NT2/D1 (cell line): ENCODE data around the gene KRTAP5-6.

Experiments
- DNase-seq: peaks from one replicate; pipeline ENCODE4 v3.0.0-alpha.2; 2011; ENCODE audit warnings: low read depth, low spot score
- H3K27me3 ChIP-seq: 2 replicates; pipeline ENCODE4 v1.6.0; 2011; ENCODE audit warnings: mild to moderate bottlenecking; ENCODE audit not compliant: insufficient read length, insufficient read depth
- H3K36me3 ChIP-seq: 2 replicates; pipeline ENCODE4 v1.6.1; 2011; ENCODE audit warnings: mild to moderate bottlenecking, low read length, mixed read lengths; ENCODE audit not compliant: insufficient read depth, insufficient read length
- H3K4me1 ChIP-seq: 2 replicates; pipeline ENCODE4 v1.5.1; 2011; ENCODE audit not compliant: insufficient read depth, insufficient read length
- H3K4me3 ChIP-seq: 2 replicates; pipeline ENCODE4 v1.5.1; 2011; ENCODE audit warnings: low read depth; ENCODE audit not compliant: insufficient read length
- H3K9ac ChIP-seq: 2 replicates; pipeline ENCODE4 v1.6.0; 2011; ENCODE audit warnings: low read depth; ENCODE audit not compliant: insufficient read length
- H3K9me3 ChIP-seq: 2 replicates; pipeline ENCODE4 v1.5.1; 2011; ENCODE audit warnings: mild to moderate bottlenecking, low read length; ENCODE audit not compliant: insufficient read depth
- SUZ12 ChIP-seq: IDR thresholded peaks from 2 replicates; pipeline ENCODE4 v1.6.1; 2011; ENCODE audit not compliant: insufficient read length, insufficient read depth; ENCODE audit errors: extremely low read depth
- YY1 ChIP-seq: IDR thresholded peaks from 2 replicates; pipeline ENCODE4 v1.6.1; 2011; ENCODE audit not compliant: insufficient read length, insufficient read depth
- ZNF274 ChIP-seq: IDR thresholded peaks from 2 replicates; pipeline ENCODE4 v1.6.1; 2011; ENCODE audit warnings: mild to moderate bottlenecking, low read depth, low read length

KRTAP5-6 gene

GRCh38 chr11:1694064-1694845, 2.7 kb upstream of the KRTAP5-6 start:
- peaks cover 18% of the 10 kb centered on the region for H3K4me1 ChIP-seq
- H3K4me3 ChIP-seq = peak overlapping the region; percentile 73
- peak; percentile 84 for DNase-seq
- H3K27me3 ChIP-seq = peaks cover 10% of the 10 kb centered on the region
- H3K9ac ChIP-seq = peak overlapping the region; percentile 93
- no peaks in the 10 kb centered on the region for H3K36me3 ChIP-seq
- H3K9me3 ChIP-seq = peaks cover 7% of the 10 kb centered on the region; the same call in 1 of the 2 replicates
- TF ChIP-seq YY1 = no peak
- TF ChIP-seq SUZ12 = no peak
- no peak for TF ChIP-seq ZNF274

DNA sequence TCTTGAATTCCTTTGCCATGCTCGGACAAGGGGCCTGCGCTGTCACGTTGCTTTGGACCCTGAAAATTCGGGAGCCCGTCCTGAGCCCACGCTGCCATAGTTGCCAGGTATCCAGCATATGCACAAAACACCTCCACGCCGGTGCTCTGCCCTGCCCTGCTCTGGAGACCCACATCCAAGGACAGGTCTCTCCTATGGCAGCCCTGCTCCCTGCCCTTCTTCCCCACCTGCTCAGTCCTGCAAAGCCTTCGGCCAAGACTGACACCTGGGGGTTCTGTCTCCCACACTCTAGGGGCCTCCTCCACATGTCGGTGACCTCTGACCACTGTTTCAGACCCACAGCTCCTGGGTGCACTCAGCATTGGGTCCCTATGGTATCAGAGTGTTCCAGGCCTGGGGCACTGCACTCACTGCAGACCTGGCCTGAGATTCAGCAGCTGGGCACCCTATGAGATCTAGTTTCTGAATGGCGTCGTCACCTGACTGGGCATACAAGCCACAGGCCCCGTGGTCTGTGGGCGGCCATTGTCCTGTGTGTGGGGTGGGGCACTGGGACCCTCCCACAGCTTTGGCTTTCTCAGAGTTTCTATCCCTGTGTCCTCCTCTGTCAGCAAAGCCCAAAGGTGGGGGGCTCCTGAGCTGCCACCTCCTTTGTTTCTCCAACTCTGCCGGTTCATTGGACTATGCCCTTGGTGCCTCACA, 2.0 kb upstream of the KRTAP5-6 start:
- peaks cover 15% of the 10 kb centered on the region for H3K4me1 ChIP-seq
- no peak overlapping the region for H3K9ac ChIP-seq
- TF ChIP-seq SUZ12 (no peak), YY1 (no peak), ZNF274 (no peak)
- peaks cover 10% of the 10 kb centered on the region for H3K27me3 ChIP-seq
- no peak for DNase-seq
- H3K9me3 ChIP-seq = peaks cover 7% of the 10 kb centered on the region; the same call in 1 of the 2 replicates
- H3K36me3 ChIP-seq = no peaks in the 10 kb centered on the region
- no peak overlapping the region for H3K4me3 ChIP-seq

GRCh38 chr11:1695548-1696108, 1.4 kb upstream of the KRTAP5-6 start:
- H3K9ac ChIP-seq = no peak overlapping the region
- peaks cover 7% of the 10 kb centered on the region; the same call in 1 of the 2 replicates for H3K9me3 ChIP-seq
- TF ChIP-seq YY1 = no peak
- TF ChIP-seq ZNF274 = no peak
- TF ChIP-seq SUZ12 = no peak
- no peak for DNase-seq
- peaks cover 15% of the 10 kb centered on the region for H3K4me1 ChIP-seq
- no peaks in the 10 kb centered on the region for H3K36me3 ChIP-seq
- no peak overlapping the region for H3K4me3 ChIP-seq
- H3K27me3 ChIP-seq = peaks cover 10% of the 10 kb centered on the region

- peaks cover 17% of the 10 kb centered on the region; the same call in 1 of the 2 replicates for H3K9me3 ChIP-seq
- no peaks in the 10 kb centered on the region for H3K4me1 ChIP-seq
- TF ChIP-seq YY1 (no peak), ZNF274 (no peak), SUZ12 (no peak)
- H3K36me3 ChIP-seq = no peaks in the 10 kb centered on the region
- H3K27me3 ChIP-seq = peaks cover 8% of the 10 kb centered on the region
- H3K4me3 ChIP-seq = no peak overlapping the region
- DNase-seq = no peak
- H3K9ac ChIP-seq = no peak overlapping the region
These were observed 2.8 kb downstream of the KRTAP5-6 start for GRCh38 chr11:1699771-1700170.

- DNase-seq = no peak
- no peak for TF ChIP-seq YY1
- H3K36me3 ChIP-seq = no peaks in the 10 kb centered on the region
These were observed 4.3 kb downstream of the KRTAP5-6 start for GRCh38 chr11:1701091-1701807.

DNA sequence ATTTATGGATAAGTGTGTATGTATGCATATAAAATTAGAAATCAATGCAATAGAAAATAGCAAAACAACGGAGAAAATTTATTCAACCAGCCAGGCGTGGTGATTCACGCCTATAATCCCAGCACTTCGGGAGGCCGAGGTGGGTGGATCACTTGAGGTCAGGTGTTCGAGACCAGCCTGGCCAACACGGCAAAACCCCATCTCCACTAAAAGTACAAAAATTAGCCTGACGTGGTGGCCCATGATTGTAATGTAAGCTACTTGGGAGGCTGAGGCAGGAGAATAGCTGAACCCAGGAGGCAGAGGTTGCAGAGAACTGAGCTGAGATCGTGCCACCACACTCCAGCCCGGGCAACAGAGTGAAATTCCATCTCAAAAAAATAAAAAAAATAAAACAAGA, 5.5 kb downstream of the KRTAP5-6 start:
- no peak overlapping the region for H3K4me3 ChIP-seq
- H3K4me1 ChIP-seq = no peaks in the 10 kb centered on the region
- DNase-seq = no peak
- no peaks in the 10 kb centered on the region for H3K36me3 ChIP-seq
- H3K27me3 ChIP-seq = no peaks in the 10 kb centered on the region
- no peak overlapping the region for H3K9ac ChIP-seq
- peaks cover 15% of the 10 kb centered on the region; the same call in 1 of the 2 replicates for H3K9me3 ChIP-seq
- TF ChIP-seq YY1 (no peak), SUZ12 (no peak), ZNF274 (no peak)

More at GRCh38 chr11:1701091-1701807, 4.3 kb downstream of the KRTAP5-6 start:
- Histone ChIP-seq H3K9ac (no peak overlapping the region), H3K27me3 (peaks cover 3% of the 10 kb centered on the region), H3K9me3 (peaks cover 9% of the 10 kb centered on the region; the same call in 1 of the 2 replicates), H3K4me1 (no peaks in the 10 kb centered on the region), H3K4me3 (no peak overlapping the region)

DNA sequence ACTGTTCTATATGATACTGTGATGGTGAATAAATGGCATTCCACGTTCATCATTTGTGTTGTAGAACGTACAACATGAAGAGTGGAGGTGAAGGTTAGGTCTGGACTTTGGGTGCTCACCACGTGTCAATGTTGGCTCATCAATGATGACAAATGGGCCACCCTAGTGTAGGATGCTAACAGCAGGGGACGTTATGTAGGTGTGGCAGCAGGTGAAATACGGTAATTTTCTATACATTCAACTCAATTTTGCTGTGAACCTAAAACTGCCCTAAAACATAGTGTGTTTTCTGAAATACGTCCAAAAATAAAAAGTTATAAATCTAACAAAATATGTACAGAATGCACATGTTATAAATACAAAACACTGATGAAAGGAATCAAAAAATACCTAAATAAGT, 6.2 kb downstream of the KRTAP5-6 start:
- H3K4me1 ChIP-seq = no peaks in the 10 kb centered on the region
- no peak for TF ChIP-seq SUZ12
- TF ChIP-seq ZNF274 = no peak
- no peak for TF ChIP-seq YY1
- no peak overlapping the region for H3K4me3 ChIP-seq
- peaks cover 15% of the 10 kb centered on the region; the same call in 1 of the 2 replicates for H3K9me3 ChIP-seq
- DNase-seq = no peak
- H3K9ac ChIP-seq = no peak overlapping the region
- H3K27me3 ChIP-seq = no peaks in the 10 kb centered on the region
- H3K36me3 ChIP-seq = no peaks in the 10 kb centered on the region
